Measurements from ENCODE around the gene TRPM2. TPM values are rescaled to one million over a fixed set of nuclear protein-coding genes. Genes with fewer than 3 reads are reported as not detected.

The TRPM2 gene
- total RNA-seq = 1.4 TPM

GRCh38 chr21:44353191-44353970, at the start of gene TRPM2:
TSS of gene TRPM2 (plus strand) at chr21:44353621. CDS start at chr21:44353701, 80 bp downstream.
- DNase-seq (ENCODE audit: low spot score) (peak; percentile 85), ATAC-seq (peak; percentile 82)

- ATAC-seq = no peak
- no peak for DNase-seq (ENCODE audit: low spot score)
Observed at GRCh38 chr21:44304011-44304616, 49.3 kb upstream of the TRPM2 start.

DNA sequence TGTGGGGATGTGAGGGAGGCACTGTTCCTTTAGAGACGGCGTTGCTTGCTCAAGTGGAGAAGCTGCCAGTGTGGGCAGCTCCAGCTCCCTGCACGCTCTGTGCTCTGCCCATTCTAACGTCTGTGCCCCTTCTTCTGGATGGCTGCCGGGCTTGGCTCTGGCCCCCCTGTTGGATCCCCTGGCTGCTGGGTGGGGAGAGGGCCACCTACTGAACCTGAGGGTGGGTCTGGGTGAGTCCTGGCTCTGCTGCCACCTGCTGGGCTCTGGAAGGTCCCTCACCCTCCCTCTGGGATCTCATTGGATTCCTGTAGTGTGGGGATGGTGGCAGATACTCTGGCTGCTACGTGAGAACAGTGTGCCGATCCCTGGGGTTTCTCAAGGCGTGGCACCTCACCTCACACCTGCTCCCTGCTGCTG, 48.5 kb upstream of the TRPM2 start:
- DNase-seq (ENCODE audit: low spot score) (no peak), ATAC-seq (peak; percentile 27)

DNA sequence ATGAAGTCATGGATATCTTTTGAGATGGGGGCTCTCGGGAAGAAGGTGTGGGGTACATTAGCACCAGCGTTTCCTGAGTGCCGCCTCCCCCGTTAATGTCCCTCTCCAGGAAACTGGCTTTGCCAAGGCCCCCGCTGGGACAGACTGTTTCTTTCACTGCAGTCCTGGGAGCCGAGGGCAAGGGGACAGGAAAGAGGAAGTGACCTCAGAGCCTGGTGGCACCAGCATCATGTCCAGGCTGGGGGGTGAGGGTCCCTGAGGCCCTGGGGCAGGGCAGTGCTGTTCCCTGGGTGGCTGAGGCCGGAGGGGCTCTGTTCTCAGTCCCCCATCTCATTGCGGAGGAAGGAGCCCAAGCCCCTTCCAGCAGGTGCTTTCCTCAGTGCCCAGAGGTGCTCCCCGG, 47.7 kb upstream of the TRPM2 start:
- DNase-seq (ENCODE audit: low spot score) = no peak
- no peak for ATAC-seq

- DNase-seq (ENCODE audit: low spot score) = no peak
- no peak for ATAC-seq
Observed at GRCh38 chr21:44306936-44307704, 46.3 kb upstream of the TRPM2 start.

DNA sequence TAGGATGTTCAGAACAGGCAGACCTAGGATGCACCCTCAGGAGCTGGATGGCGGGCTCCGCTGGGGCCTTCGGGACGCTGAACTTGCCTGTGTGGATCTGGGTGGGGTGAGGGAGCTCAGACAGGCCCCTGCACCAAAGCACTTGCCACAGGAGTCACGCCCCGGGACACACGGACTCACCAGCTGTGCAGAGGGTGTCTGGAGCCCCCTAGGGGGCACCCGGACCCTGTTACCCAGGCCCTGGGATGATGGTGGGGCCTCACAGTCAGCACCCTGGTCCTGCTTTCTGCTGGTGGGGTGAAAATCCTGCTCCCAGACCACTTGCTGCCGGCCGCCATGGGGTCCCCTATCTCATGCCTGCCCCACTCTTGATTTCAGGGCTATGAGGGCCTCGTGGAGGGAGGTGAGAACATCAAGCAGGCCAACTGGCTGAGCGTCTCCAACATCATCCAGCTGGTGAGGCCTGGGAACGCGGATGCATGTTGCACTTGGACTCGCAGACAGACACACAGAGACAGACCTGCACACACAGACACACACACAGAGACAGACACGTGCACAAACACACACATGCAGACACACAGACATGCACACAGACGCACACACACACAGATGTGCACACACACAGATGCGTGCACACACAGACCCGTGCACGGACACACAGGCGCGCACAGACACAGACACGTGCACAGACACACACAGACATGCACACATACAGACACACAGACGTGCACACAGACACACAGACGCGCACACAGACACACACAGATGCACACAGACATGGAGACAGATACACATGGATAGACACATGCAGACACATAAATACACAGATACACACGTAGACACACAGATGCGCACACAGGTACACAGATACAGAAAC, 42.6 kb upstream of the TRPM2 start:
- no peak for ATAC-seq
- no peak for DNase-seq (ENCODE audit: low spot score)

DNA sequence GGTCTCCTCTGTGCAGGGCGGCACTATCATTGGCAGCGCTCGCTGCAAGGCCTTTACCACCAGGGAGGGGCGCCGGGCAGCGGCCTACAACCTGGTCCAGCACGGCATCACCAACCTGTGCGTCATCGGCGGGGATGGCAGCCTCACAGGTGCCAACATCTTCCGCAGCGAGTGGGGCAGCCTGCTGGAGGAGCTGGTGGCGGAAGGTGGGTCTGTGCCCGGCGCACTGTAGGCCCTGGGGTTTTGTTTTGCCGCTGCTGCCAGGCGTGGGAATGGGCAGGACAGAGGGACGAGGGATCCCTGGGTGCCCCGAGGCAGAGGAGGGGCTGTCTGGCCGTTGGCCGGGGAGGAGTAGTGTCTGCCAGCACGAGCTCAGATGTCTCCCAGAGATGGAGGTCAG, 41.3 kb upstream of the TRPM2 start:
- no peak for DNase-seq (ENCODE audit: low spot score)
- ATAC-seq = no peak

GRCh38 chr21:44312716-44313115, 40.7 kb upstream of the TRPM2 start:
- ATAC-seq (no peak), DNase-seq (ENCODE audit: low spot score) (no peak)

- no peak for ATAC-seq
Observed at GRCh38 chr21:44313451-44313850, 40.0 kb upstream of the TRPM2 start.

DNA sequence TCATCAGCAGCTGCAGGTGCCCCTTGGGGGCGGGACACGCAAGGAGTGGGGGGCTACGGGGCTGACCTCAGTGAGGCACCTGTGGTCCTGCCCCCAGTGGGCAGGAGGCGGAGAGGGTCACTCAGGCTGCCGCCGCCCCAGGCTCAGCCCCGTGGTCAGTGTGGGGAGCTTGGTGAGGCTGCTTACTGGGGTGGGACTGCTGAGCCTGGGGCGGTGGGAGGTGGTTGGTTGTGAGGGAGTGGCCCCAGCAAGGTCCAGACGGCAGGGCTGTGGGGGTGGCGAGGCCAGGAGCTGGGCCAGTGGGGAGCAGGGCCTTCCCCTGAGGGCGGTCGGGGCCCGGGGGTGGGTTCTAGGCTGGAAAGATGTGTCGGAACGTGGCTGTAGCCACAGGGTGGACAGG, 39.3 kb upstream of the TRPM2 start:
- no peak for DNase-seq (ENCODE audit: low spot score)
- ATAC-seq = no peak

More at GRCh38 chr21:44313451-44313850, 40.0 kb upstream of the TRPM2 start:
- no peak for DNase-seq (ENCODE audit: low spot score)

- no peak for DNase-seq (ENCODE audit: low spot score)
- ATAC-seq = no peak
Observed at GRCh38 chr21:44314561-44314960, 38.9 kb upstream of the TRPM2 start.

- ATAC-seq = no peak
- DNase-seq (ENCODE audit: low spot score) = no peak
Observed at GRCh38 chr21:44315691-44316203, 37.7 kb upstream of the TRPM2 start.

GRCh38 chr21:44316277-44316900, 37.0 kb upstream of the TRPM2 start:
- DNase-seq (ENCODE audit: low spot score) (no peak), ATAC-seq (no peak)

- DNase-seq (ENCODE audit: low spot score) (no peak), ATAC-seq (no peak)
Observed at GRCh38 chr21:44317241-44317782, 36.1 kb upstream of the TRPM2 start.

DNA sequence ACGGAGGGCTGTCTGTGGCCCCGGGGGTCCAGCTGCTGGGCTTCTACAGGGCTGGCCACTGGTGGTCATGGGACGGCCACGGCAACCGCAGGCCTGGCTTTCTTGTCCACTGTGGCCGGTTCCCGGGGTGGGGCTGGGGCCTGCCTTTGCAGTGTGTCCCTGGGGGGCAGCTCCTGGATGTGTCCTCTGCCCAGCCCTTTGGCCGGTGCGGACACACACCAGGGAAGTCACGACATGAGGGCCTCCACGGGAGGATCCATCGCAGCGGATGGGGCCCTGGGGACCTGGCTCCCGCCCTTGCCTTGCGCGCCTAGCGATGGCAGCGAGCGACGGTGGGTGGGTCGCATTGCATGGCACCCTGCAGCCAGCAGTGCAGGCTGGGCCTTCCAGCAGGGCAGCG, 35.5 kb upstream of the TRPM2 start:
- DNase-seq (ENCODE audit: low spot score) (no peak), ATAC-seq (no peak)

GRCh38 chr21:44318489-44319285, 34.7 kb upstream of the TRPM2 start:
- no peak for ATAC-seq

DNA sequence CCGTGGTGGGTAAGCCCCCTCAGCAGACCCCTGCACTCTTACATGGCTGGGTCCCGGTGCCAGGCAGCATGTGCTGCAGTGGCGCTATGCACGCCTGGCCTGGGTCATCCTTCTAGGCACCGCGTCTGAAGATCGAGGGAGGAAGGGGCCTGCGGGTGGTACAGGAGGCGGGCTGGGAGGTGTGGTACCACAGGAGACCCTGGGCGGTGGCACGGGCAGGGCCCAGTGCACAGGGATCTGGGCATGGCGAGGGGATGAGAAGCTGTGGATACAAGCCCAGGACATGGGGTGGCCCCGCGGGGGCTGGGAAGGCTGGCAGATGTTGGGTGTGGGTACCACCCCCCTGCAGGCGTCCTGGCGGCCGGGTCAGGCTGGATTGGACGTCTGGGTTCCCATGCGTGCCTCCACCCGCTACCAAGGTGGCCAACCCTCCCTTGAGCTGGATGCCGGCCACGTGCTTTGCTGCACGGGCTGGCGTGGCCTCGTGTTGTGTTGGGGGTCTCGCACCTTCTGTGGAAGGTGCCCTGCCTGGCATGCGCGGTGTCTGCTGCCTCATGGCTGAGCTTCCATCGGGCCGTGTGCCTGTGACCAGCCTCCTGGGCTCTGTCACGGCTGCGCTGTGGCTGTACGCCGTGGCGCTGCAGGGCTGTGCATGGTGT, 33.9 kb upstream of the TRPM2 start:
- ATAC-seq = no peak
- no peak for DNase-seq (ENCODE audit: low spot score)

More at GRCh38 chr21:44318489-44319285, 34.7 kb upstream of the TRPM2 start:
- no peak for DNase-seq (ENCODE audit: low spot score)

DNA sequence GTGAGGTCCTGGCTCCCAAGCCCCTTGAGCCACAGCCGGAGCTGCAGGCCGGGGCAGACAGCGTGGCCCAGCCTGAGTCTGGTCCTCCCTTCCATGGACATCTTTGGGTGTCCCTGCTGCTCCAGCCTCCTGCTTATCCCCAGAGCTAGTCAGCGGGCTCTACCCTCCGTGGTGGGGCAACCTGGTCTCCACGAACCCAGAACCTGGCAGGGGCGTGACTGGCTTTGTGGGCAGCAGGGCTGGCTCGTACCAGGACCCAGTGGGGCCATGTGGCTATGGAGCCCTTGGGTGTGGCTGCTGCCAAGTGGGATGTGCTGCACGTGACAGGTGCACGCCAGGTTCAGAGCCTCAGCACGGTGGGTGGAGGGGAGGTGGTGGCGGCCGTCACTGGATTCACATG, 32.6 kb upstream of the TRPM2 start:
- ATAC-seq (no peak), DNase-seq (ENCODE audit: low spot score) (no peak)

All from left lobe of liver (tissue), 2 donors.